ENCODE results near the gene HPSE.
A peak's percentile ranks its signal among the peaks of the same experiment; 100 is the strongest.
"Not testable (repeated sequence)": the region's sequence is repeated elsewhere in the genome, so short reads cannot be mapped to it uniquely, and the experiment has no call there.

Gene HPSE

GRCh38 chr4:83283181-83283580, 51.5 kb downstream of the HPSE start:
- DNase-seq (ENCODE audit: low spot score) = no peak

- peak; percentile 77 for DNase-seq (ENCODE audit: low spot score)
Measured at GRCh38 chr4:83282049-83282535, 52.6 kb downstream of the HPSE start.

GRCh38 chr4:83281307-83281706, 53.3 kb downstream of the HPSE start:
- no peak for DNase-seq (ENCODE audit: low spot score)

GRCh38 chr4:83276299-83277040, 58.2 kb downstream of the HPSE start:
- DNase-seq (ENCODE audit: low spot score) = peak; percentile 16

DNA sequence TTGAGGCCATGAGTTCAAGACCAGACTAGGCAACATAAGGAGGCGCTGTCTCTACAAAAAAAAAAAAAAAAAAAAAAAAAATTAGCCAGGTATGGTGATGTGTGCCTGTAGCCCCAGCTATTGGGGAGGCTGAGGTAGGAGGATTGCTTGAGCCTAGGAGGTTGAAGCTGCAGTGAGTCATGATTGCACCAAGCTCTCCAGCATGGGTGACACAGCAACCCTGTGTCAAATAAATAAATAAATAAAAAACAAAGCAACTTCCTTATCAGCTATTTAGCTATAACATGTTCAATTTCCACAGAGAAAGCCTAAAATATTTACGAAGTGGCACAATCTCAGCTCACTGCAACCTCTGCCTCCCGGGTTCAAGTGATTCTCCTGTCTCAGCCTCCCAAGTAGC, 60.7 kb downstream of the HPSE start:
- DNase-seq (ENCODE audit: low spot score) = not testable (repeated sequence)

- no peak for DNase-seq (ENCODE audit: low spot score)
Measured at GRCh38 chr4:83272900-83273299, 61.7 kb downstream of the HPSE start.

DNA sequence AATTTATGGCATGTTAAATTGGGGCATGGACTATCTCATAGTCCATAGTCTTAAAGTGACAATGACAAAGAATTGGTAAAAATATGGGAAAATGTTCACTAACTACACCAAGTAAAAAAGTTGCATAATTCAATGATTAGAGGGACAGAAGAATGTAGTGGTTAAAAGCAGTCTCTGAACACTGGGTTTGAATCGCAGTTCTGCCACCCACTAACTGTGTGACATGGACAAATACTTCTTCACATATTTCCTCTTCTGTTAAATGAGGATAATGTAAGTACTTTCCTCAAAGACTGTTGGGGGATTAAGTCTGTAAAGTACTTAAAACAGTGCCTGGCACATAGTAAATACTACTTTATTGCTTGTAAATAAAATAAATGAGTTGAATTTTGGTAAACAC, 65.4 kb downstream of the HPSE start:
- no peak for DNase-seq (ENCODE audit: low spot score)

DNA sequence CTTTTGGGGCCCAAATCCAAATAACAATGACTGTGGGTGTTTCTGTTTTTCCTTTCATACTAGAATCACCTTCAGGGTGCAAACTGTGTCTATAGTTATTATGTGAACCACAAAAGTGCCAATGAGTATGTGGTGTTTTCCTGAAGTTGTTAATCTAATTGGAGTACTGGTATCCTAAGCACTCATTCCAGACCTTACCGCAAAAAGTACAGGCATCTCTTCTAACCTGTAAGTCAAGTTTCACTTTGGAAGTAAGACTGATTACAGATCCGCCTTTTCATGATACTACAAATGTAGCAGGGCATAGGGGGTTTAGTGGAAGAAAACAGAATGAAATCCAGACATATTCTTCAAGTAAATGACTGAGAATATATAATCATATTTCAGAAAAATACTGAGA, 66.2 kb downstream of the HPSE start:
- DNase-seq (ENCODE audit: low spot score) = no peak

GRCh38 chr4:83267830-83268475, 66.7 kb downstream of the HPSE start:
- no peak for DNase-seq (ENCODE audit: low spot score)

- no peak for DNase-seq (ENCODE audit: low spot score)
Measured at GRCh38 chr4:83267121-83267829, 67.4 kb downstream of the HPSE start.

- DNase-seq (ENCODE audit: low spot score) = peak; percentile 17
Measured at GRCh38 chr4:83266689-83267088, 68.0 kb downstream of the HPSE start.

- no peak for DNase-seq (ENCODE audit: low spot score)
Measured at GRCh38 chr4:83263106-83263505, 71.5 kb downstream of the HPSE start.

DNA sequence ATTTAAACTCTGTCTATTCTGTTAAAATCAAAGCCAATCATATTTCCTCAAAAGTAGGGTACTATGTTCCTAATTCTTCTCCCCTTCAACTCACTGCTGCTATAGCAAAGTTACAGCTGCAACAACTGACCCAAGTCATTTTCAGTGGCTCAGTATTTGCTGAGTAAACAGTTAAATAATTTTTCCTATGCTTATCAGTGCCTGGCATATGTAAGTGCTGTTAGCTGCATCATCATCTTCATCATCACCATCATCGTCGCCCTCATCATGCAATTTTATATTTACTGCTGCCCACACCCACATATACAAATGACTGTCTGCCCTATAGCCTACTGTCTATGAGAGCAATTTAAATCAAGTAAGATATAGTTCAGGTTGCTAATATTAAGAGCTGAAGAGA, 72.0 kb downstream of the HPSE start:
- DNase-seq (ENCODE audit: low spot score) = no peak

GRCh38 chr4:83261307-83261706, 73.3 kb downstream of the HPSE start:
- DNase-seq (ENCODE audit: low spot score) = no peak

DNA sequence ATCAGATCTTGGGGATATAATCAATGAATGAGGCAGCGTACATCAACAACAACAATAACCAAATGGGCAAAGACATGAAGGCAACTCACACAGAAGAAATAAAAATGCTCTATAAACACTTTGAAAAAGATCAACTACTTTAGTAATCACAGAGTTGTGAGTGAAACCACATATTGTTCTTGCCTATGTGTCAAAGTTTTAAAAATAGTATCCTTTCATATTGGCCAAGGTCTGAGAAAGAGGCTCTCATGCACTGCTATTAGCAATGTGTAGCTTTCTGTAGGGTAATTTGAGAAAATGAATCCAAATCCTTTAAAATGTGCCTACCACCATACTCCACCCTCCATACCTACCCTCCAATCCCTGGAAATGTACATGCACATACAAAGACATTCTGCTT, 75.1 kb downstream of the HPSE start:
- DNase-seq (ENCODE audit: low spot score) = no peak

- DNase-seq (ENCODE audit: low spot score) = no peak
Measured at GRCh38 chr4:83258461-83258860, 76.2 kb downstream of the HPSE start.

DNA sequence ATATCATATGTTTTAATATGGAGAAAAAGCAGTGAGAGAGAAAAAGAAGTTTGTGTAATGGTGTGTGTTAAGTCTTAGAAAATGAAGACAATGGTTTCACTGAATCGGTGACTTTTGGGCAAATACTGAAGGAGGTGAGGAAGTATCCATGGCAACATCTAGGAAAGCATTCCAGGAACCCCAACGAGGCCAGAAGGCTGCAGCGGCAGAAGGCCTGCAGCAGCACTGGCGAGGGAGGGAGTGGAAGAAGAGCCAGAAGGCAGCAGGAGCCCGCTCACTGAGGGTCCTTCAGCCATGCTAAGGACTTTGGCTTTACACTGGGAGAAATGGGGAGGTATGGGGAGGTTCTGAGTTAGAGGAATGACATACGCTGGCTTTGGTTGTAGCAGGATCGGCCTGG, 76.8 kb downstream of the HPSE start:
- DNase-seq (ENCODE audit: low spot score) = no peak

DNA sequence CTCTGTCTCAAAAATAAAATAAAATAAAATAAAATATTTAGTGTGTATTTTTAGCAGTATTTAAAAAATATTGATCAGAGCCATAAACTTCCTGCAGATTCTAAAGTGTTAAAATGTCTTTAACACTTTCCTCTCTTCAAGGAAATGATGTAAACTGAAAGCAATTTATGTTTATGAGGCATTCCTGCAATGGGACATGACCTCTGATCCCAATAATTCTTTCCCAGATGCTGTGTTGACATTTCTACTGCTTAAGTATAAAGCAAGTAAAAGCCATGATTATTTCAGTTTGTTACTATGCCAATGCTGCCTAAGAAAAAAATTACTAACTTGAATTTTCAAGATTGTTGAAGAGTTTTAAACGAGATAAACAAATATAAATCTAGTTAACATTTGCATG, 79.1 kb downstream of the HPSE start:
- no peak for DNase-seq (ENCODE audit: low spot score)

DNA sequence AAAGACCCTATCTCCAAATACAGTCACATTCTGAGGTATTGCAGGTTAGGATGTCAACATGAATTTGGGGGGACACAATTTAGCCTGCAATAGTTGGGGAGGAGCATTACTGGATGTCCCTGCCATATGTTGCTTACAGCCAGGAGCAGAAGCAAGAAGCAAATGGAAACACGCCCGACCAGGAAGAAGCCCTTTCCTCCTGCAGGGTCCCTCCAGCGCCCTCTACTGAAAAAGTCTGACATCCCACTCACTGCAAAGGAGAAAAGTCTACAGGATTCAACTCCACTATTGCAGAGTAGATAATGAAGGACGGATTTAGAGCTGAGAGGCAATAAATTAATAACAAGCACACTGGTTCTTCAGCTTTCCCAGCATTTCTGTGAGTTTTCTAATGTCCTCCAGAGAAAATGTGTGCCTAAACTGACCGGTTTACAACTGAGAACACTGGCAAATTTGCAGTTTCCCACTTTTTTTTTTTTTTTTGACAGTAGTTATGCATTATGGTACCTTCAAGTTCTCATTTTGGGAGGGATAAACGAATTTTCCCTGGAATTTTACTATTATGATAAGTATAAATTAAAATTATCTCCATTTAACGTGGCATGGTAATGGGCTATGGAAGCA, 81.8 kb downstream of the HPSE start:
- DNase-seq (ENCODE audit: low spot score) = peak; percentile 85

DNA sequence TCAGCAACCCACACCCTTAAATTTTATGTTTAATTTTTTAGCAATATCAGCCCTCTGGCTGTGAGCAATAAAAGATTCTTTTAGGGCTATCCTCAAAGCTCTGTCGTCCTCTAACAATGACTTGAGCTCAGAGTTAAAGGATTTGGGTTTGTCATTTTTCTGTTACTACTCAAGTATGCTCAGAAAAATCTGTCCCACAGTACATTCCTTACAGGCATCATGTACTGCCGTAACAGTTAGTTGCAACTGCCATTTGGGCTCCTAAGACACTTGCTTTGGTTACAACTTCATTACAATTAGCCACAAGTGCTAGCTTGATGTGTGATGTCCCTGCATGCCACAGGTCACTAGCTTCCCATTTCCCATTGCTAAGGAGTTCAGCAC, 83.2 kb downstream of the HPSE start:
- no peak for DNase-seq (ENCODE audit: low spot score)

DNA sequence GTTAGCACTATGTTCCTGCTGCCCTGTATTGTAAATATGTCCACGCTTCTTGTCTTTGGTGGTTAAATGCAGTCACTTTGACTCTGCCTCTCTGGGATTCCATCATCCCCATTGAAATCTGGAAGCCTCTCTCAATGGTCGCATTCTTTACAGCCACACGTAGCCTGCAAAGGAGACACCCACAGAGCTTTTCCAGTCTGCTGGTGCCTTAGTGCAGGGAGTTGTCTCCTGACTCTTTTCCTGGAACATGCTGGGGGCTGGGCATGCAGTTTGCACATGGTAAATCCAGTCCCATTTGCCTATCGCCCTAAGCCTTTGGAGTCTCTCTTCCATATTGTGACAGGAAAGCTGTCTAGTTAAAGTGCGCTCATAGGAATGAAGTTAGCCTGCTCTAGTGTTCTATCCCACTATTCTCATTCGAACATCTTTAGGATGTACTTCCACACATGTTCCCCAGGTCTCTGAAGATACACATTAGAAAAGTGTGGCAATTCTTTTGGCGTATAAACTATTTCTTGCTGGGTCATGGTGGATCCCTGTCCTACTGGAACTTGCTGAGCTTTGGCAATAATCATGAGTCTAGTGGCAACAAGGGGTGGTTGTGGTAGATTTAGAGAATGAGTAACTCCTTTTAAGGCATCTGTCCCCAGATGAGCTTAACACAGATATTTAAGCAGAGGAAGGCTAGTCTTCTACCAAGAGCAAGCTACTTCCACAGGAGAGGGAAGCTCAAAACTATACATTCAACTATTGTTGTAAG, 83.8 kb downstream of the HPSE start:
- DNase-seq (ENCODE audit: low spot score) = no peak

DNA sequence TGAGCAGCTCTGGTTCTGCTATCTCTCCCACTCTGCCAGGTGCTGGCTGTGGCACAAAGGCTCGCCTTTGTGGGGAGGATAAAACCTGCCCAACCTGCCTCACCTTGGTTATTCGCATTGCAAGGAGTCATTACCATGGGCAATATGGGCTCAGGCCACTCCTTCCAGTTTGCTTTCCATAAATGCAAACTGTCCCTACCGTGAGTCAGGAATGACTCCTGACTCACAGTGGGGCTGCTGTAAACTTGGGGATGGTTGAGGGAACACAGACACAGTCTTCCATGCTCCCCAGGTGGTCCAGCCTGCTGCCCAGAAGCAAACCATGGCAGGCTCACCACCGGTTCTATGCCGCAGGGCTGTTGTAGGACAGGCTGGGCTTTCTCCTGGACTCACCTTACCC, 86.2 kb downstream of the HPSE start:
- no peak for DNase-seq (ENCODE audit: low spot score)

Measured in CD4-positive, alpha-beta T cell treated with Interleukin-15 for 4 hours (primary cell).